Stomach (tissue), 9 donors: ENCODE data around the gene YIPF1. TPM values are rescaled to one million over a fixed set of nuclear protein-coding genes. Genes with fewer than 3 reads are reported as not detected.

Experiments
- DNase-seq, 2 donors: peaks; one replicate each; pipeline versions ENCODE4 v3.0.0 to v3.0.0-alpha.2; 2013 to 2019
- H3K27ac ChIP-seq, 5 donors: fragments of 200-600 bp in 4 of 5; sonication (generic) in 4 of 5; one replicate each; pipeline ENCODE4 v1.5.1; 2013 to 2019; ENCODE audit warnings: mild to moderate bottlenecking in 1 of 5, moderate library complexity in 1 of 5
- H3K27me3 ChIP-seq, 3 donors: fragments of 200-600 bp; sonication (generic); one replicate each; pipeline ENCODE4 v1.5.1; 2017 to 2019; ENCODE audit warnings: mixed run types in 1 of 3
- H3K36me3 ChIP-seq, 4 donors: fragments of 200-600 bp; sonication (generic); 1 replicate in 3 of 4; 2 replicates in 1 of 4; pipeline ENCODE4 v1.5.1; 2016 to 2019
- H3K4me1 ChIP-seq, 4 donors: fragments of 200-600 bp; sonication (generic); one replicate each; pipeline ENCODE4 v1.5.1; 2016 to 2019
- H3K4me3 ChIP-seq, 4 donors: fragments of 200-600 bp; sonication (generic) in 3 of 4; one replicate each; pipeline ENCODE4 v1.5.1; 2016 to 2019; ENCODE audit warnings: mild to moderate bottlenecking in 1 of 4
- H3K9me3 ChIP-seq, 4 donors: fragments of 200-600 bp; sonication (generic); one replicate each; pipeline ENCODE4 v1.5.1; 2016 to 2019
- EP300 ChIP-seq: sonication (generic); formaldehyde crosslinking; IDR thresholded peaks from one replicate; pipeline ENCODE4 v1.6.1; 2017; ENCODE audit warnings: antibody characterized with exemption
- POLR2A ChIP-seq, 4 donors: fragments of 450-650 bp; IDR thresholded peaks; one replicate each; pipeline ENCODE4 v1.6.1; 2016; ENCODE audit warnings: antibody characterized with exemption in 4 of 4, control low read depth in 2 of 4, mild to moderate bottlenecking in 1 of 4, moderate library complexity in 1 of 4
- POLR2AphosphoS5 ChIP-seq, 3 donors: sonication (generic); formaldehyde crosslinking; IDR thresholded peaks; one replicate each; pipeline ENCODE4 v1.6.1; 2016; ENCODE audit warnings: antibody characterized with exemption in 3 of 3
- WGBS, 5 donors: extraction: QIAGEN DNeasy Blood & Tissue Kit in 3 of 5; methylation state at CpG; one replicate each; pipeline versions ENCODE4 v1.1.5 to v1.1.7; 2013 to 2018; 5-methylcytosine and 5-hydroxymethylcytosine counted together
- intact Hi-C: fragments of 100-400 bp; cut with DNase I; formaldehyde crosslinking; loops from one replicate; pipeline ENCODE4 v1.15.1; 2023; ENCODE audit warnings: low total_unique reads
- polyA plus RNA-seq, 3 donors: library from polyadenylated mRNA; stranded (reverse); fragments of 200-250 nt; gene quantifications; one replicate each; pipeline ENCODE4 v1.2.3, GENCODE V29; 2013
- total RNA-seq, 5 donors: library from RNA; depleted of rRNA; stranded (reverse); fragments of >200 nt; gene quantifications; one replicate each; pipeline versions ENCODE4 v1.1.0 to v1.2.3, GENCODE V29; 2014 to 2016
- TF ChIP-seq, protein P1 (sequence below), 7 experiments: fragments of 450-650 bp in 4 of 7; fragments of 200-600 bp in 3 of 7; sonication (generic) in 3 of 7; IDR thresholded peaks; one replicate each; pipeline ENCODE4 v1.5.1; 2016 to 2019; ENCODE audit warnings: antibody characterized with exemption in 7 of 7, control low read depth in 2 of 7, mild to moderate bottlenecking in 1 of 7
- donor health status: healthy with polysubstance abuse.
- donor health status: Bipolar disorder and iron deficiency.
- donor health status: healthy.

Gene YIPF1
- total and polyA plus RNA-seq, 8 donors = 7.6 to 44.3 (median 22.7) TPM

DNA sequence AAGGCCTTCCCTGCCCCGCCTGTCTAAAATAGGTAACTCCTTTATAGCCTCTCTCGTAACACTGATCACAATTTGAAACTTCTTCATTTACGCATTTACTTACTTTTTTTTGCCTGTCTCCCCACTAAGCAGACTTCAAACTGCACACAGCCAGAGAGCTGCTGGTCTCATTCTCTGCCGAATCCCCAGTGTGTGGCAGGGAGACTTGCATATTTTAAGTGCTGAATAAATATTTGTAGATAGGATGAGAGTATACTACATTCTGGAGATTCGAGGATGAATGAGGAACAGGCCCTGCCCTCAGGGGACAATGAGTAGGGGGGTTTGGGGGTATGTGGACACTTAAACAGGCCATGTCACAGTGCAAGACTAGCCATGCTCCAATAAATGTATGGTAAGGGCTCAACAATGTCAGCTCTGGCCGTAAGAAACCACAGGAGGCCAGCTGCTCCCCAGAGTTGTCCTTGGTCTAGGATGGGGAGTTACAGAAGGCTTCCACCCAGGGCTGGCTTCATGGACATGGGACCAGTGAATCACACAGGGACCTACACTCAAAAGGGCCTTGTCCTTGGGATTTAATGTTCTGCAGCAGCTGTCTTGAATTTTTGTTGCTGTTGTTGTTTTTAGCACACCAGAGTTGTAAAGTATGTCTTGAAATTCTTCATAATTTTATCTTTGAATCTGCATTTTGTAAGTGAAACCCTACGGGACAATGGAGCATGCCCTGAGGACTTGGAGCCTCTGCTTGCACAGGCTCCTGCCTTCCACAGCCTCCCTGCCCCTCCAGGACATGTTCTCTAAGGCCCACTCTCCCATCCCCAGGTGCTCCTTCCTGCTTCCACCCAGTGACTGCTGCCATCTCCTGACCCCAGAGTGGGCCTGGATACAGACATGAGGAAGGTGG is 12.9 kb upstream of the YIPF1 start:
- intact Hi-C loops = no loop called here
- TF ChIP-seq, protein P1, sequence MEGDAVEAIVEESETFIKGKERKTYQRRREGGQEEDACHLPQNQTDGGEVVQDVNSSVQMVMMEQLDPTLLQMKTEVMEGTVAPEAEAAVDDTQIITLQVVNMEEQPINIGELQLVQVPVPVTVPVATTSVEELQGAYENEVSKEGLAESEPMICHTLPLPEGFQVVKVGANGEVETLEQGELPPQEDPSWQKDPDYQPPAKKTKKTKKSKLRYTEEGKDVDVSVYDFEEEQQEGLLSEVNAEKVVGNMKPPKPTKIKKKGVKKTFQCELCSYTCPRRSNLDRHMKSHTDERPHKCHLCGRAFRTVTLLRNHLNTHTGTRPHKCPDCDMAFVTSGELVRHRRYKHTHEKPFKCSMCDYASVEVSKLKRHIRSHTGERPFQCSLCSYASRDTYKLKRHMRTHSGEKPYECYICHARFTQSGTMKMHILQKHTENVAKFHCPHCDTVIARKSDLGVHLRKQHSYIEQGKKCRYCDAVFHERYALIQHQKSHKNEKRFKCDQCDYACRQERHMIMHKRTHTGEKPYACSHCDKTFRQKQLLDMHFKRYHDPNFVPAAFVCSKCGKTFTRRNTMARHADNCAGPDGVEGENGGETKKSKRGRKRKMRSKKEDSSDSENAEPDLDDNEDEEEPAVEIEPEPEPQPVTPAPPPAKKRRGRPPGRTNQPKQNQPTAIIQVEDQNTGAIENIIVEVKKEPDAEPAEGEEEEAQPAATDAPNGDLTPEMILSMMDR (IDR thresholded peaks at IDR 0.05) = no peak
- no peak for TF ChIP-seq POLR2AphosphoS5 (IDR thresholded peaks at IDR 0.05)
- no peak for TF ChIP-seq POLR2A (IDR thresholded peaks at IDR 0.05)
- TF ChIP-seq EP300 = no peak
- peaks cover 8 to 33% (median 23%) of the 10 kb centered on the region in 4 donors for H3K4me1 ChIP-seq
- no peak overlapping the region for H3K4me3 ChIP-seq
- no peaks in the 10 kb centered on the region for H3K9me3 ChIP-seq
- peaks cover 0 to 7% (median 3%) of the 10 kb centered on the region in 4 donors for H3K36me3 ChIP-seq
- WGBS, 5 donors = 58 to 68% (median 64%) methylated on average over 7 of the region's 7 CpGs
- DNase-seq = no peak
- H3K27ac ChIP-seq = no peak overlapping the region
- H3K27me3 ChIP-seq = no peaks in the 10 kb centered on the region

DNA sequence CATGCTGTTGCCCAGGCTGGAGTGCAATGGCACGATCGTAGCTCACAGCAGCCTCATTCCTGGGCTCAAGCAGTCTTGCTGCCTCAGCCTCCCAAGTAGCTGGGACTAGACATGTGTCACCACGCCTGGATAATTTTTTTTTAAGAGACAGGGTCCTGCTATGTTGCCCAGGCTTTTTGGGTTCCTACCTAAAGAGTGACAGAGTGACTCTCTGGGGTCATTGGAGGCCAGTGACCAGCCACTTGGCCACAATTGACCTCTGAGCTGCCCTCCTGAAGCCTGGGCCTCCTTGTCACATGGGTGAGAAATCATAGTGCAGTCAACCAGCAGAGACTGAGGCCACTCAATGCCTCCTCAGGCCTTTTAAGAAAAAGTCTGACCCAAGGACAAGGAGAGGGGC is 10.1 kb upstream of the YIPF1 start:
- WGBS, 5 donors = 84 to 95% (median 85%) methylated on average over 3 of the region's 3 CpGs

DNA sequence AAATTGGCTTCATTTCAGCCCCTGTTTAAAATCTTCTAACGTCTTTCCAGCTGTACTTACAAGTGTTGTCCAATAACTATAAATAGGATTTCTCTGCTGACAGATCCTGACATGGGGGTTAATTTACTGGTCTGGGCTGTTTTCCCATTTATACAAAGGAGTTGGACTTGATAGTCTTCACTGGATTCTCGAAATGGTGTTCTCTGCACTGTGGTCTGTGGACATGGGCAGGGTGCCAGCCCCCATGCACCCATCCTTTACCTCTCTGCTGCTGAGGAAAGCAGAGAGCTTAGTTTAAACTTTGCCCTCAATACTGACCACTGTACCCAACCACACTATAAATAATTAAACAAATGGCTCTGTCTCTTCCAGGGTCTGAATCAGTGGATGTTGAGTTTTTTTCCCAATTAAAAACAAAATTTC is 9.6 kb upstream of the YIPF1 start:
- intact Hi-C loops = no loop called here
- peak overlapping the region in 4 of 5 donors; percentile 30 to 68 (median 46) for H3K27ac ChIP-seq
- TF ChIP-seq, protein P1 (IDR thresholded peaks at IDR 0.05) = no peak
- TF ChIP-seq POLR2A (IDR thresholded peaks at IDR 0.05) = no peak
- peak in 1 of 3 donors; percentile 3 for TF ChIP-seq POLR2AphosphoS5 (IDR thresholded peaks at IDR 0.05)
- TF ChIP-seq EP300 = no peak
- 6 to 12% (median 8%) methylated on average over 2 of the region's 2 CpGs for WGBS, 5 donors
- H3K36me3 ChIP-seq = no peaks in the 10 kb centered on the region
- H3K27me3 ChIP-seq = no peaks in the 10 kb centered on the region
- H3K4me1 ChIP-seq = peaks cover 8 to 46% (median 31%) of the 10 kb centered on the region in 4 donors
- peak; percentile 64 to 74 for DNase-seq
- no peak overlapping the region for H3K4me3 ChIP-seq
- H3K9me3 ChIP-seq = no peaks in the 10 kb centered on the region

More for the DNA sequence above, 10.1 kb upstream of the YIPF1 start:
- Histone ChIP-seq H3K9me3 (no peaks in the 10 kb centered on the region), H3K4me1 (peaks cover 8 to 44% (median 31%) of the 10 kb centered on the region in 4 donors), H3K36me3 (no peaks in the 10 kb centered on the region), H3K27me3 (no peaks in the 10 kb centered on the region), H3K4me3 (no peak overlapping the region), H3K27ac (peak overlapping the region in 1 of 5 donors; percentile 30)
- TF ChIP-seq POLR2A (IDR thresholded peaks at IDR 0.05) (no peak), POLR2AphosphoS5 (IDR thresholded peaks at IDR 0.05) (no peak), EP300 (no peak)
- TF ChIP-seq, protein P1 (IDR thresholded peaks at IDR 0.05) = no peak
- DNase-seq = no peak
- intact Hi-C loops = no loop called here

DNA sequence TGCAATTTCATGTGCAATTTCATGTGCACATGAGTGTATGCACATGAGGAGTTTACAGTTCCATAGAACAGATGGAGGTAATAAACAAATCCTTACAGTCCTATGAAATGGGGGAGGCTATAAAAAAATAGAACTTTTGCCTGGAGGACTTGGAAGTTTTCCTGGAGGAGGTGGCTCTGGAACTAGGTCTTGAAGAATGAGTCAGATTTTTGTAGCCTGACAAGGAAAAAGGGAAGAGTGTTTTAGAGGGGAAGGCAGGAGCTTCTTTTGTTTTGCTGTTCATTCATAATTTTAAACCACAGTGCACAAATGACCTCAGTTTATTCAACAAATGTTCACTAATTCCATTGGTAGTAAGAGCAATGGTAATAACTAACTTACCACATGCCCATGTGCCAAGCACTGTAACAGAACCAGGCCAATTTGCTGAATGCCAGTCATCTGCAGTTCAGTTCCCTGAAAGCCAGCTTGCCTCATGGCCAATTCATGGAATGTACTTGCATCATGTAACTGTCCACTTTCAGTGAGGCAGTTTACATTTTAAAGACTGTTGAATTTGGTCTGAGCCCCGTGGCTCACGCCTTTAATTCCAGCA is 7.1 kb upstream of the YIPF1 start:
- intact Hi-C loops = no loop called here
- peak overlapping the region in 4 of 5 donors; percentile 43 to 68 (median 56) for H3K27ac ChIP-seq
- no peaks in the 10 kb centered on the region for H3K27me3 ChIP-seq
- H3K9me3 ChIP-seq = no peaks in the 10 kb centered on the region
- peaks cover 8 to 45% (median 27%) of the 10 kb centered on the region in 4 donors for H3K4me1 ChIP-seq
- H3K4me3 ChIP-seq = no peak overlapping the region
- peak in 1 of 2 donors; percentile 31 for DNase-seq
- no peaks in the 10 kb centered on the region for H3K36me3 ChIP-seq
- TF ChIP-seq POLR2AphosphoS5 (IDR thresholded peaks at IDR 0.05) = peak; percentile 15 to 88 (median 76)
- no peak for TF ChIP-seq POLR2A (IDR thresholded peaks at IDR 0.05)
- TF ChIP-seq EP300 = no peak
- TF ChIP-seq, protein P1 (IDR thresholded peaks at IDR 0.05) = no peak
- 64 to 76% (median 72%) methylated on average over 2 of the region's 2 CpGs for WGBS, 5 donors
